Measurements from ENCODE around the gene PI4K2A. TPM values are rescaled to one million over a fixed set of nuclear protein-coding genes. Genes with fewer than 3 reads are reported as not detected.

PI4K2A gene
- total and polyA plus RNA-seq, 2 of the 13 experiments (the other 11 are each of a cell fraction or from before 2014, with no cell fraction given), result 10.9 to 14.3 TPM

DNA sequence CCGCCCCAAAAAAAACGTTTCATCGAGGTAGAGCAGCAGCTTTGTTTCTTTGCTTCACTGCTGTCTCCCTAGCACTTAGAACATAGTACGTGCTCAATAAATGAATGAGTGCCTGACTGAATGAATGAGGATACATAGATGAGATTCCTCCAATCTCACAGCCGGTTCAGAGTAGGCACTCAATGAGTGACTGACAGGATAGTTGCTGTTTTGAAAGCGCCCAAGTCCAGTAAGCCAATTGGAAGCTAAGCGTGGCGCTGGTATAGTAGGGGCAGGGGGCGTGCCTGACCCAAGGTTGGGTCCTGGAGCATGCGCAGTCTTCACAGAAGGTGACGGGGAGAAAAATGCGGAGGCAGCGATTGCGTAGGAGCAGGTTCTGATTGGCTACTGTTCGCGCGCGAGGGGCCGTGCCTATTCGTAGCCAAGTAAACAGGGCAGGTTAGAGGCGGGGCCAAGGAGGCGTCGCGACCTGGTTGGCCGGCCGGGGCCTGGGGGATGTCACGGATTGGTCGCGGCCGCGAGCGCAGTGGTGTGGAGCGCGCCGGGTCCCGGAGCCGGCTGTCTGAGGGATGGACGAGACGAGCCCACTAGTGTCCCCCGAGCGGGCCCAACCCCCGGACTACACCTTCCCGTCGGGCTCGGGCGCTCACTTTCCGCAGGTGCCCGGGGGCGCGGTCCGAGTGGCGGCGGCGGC, at the start of gene PI4K2A (continued):
- TF ChIP-seq, protein P1, sequence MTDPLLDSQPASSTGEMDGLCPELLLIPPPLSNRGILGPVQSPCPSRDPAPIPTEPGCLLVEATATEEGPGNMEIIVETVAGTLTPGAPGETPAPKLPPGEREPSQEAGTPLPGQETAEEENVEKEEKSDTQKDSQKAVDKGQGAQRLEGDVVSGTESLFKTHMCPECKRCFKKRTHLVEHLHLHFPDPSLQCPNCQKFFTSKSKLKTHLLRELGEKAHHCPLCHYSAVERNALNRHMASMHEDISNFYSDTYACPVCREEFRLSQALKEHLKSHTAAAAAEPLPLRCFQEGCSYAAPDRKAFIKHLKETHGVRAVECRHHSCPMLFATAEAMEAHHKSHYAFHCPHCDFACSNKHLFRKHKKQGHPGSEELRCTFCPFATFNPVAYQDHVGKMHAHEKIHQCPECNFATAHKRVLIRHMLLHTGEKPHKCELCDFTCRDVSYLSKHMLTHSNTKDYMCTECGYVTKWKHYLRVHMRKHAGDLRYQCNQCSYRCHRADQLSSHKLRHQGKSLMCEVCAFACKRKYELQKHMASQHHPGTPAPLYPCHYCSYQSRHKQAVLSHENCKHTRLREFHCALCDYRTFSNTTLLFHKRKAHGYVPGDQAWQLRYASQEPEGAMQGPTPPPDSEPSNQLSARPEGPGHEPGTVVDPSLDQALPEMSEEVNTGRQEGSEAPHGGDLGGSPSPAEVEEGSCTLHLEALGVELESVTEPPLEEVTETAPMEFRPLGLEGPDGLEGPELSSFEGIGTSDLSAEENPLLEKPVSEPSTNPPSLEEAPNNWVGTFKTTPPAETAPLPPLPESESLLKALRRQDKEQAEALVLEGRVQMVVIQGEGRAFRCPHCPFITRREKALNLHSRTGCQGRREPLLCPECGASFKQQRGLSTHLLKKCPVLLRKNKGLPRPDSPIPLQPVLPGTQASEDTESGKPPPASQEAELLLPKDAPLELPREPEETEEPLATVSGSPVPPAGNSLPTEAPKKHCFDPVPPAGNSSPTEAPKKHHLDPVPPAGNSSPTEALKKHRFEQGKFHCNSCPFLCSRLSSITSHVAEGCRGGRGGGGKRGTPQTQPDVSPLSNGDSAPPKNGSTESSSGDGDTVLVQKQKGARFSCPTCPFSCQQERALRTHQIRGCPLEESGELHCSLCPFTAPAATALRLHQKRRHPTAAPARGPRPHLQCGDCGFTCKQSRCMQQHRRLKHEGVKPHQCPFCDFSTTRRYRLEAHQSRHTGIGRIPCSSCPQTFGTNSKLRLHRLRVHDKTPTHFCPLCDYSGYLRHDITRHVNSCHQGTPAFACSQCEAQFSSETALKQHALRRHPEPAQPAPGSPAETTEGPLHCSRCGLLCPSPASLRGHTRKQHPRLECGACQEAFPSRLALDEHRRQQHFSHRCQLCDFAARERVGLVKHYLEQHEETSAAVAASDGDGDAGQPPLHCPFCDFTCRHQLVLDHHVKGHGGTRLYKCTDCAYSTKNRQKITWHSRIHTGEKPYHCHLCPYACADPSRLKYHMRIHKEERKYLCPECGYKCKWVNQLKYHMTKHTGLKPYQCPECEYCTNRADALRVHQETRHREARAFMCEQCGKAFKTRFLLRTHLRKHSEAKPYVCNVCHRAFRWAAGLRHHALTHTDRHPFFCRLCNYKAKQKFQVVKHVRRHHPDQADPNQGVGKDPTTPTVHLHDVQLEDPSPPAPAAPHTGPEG (CRISPR knock-in tag; IDR thresholded peaks at IDR 0.05), result no peak
- TF ChIP-seq RNF2 (conservative IDR thresholded peaks at IDR 0.05; ENCODE audit: low read depth) (no peak), ZNF552 (CRISPR knock-in tag; IDR thresholded peaks at IDR 0.05; ENCODE audit: borderline replicate concordance) (no peak), RARG (CRISPR knock-in tag; IDR thresholded peaks at IDR 0.05; ENCODE audit: low read depth) (no peak), ZMYM4 (CRISPR knock-in tag; IDR thresholded peaks at IDR 0.05) (peak; percentile 94), ZNF816 (CRISPR knock-in tag; IDR thresholded peaks at IDR 0.05; ENCODE audit: borderline replicate concordance) (no peak), PHF20 (CRISPR knock-in tag; IDR thresholded peaks at IDR 0.05) (no peak), GLI4 (CRISPR knock-in tag; IDR thresholded peaks at IDR 0.05; ENCODE audit: borderline replicate concordance) (no peak), ZNF75D (CRISPR knock-in tag; IDR thresholded peaks at IDR 0.05; ENCODE audit: borderline replicate concordance) (no peak), ZC3H13 (CRISPR knock-in tag; IDR thresholded peaks at IDR 0.05) (no peak), NFE2 (CRISPR knock-in tag; IDR thresholded peaks at IDR 0.05) (no peak), SP5 (CRISPR knock-in tag; IDR thresholded peaks at IDR 0.05; ENCODE audit: borderline replicate concordance, low read depth) (peak; percentile 8; the same call in 1 of the 2 replicates), ZNF678 (CRISPR knock-in tag; IDR thresholded peaks at IDR 0.05) (0 out of 2 replicates have a peak, but pooled peaks have one; percentile 32), ZNF207 (IDR thresholded peaks at IDR 0.05; ENCODE audit: borderline replicate concordance) (no peak)
- TF ChIP-seq, protein P2, sequence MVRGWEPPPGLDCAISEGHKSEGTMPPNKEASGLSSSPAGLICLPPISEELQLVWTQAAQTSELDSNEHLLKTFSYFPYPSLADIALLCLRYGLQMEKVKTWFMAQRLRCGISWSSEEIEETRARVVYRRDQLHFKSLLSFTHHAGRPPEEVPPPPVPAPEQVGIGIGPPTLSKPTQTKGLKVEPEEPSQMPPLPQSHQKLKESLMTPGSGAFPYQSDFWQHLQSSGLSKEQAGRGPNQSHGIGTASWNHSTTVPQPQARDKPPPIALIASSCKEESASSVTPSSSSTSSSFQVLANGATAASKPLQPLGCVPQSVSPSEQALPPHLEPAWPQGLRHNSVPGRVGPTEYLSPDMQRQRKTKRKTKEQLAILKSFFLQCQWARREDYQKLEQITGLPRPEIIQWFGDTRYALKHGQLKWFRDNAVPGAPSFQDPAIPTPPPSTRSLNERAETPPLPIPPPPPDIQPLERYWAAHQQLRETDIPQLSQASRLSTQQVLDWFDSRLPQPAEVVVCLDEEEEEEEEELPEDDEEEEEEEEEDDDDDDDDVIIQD (CRISPR knock-in tag; IDR thresholded peaks at IDR 0.05; ENCODE audit: low read depth), result peak; percentile 84
- TF ChIP-seq, protein P3, sequence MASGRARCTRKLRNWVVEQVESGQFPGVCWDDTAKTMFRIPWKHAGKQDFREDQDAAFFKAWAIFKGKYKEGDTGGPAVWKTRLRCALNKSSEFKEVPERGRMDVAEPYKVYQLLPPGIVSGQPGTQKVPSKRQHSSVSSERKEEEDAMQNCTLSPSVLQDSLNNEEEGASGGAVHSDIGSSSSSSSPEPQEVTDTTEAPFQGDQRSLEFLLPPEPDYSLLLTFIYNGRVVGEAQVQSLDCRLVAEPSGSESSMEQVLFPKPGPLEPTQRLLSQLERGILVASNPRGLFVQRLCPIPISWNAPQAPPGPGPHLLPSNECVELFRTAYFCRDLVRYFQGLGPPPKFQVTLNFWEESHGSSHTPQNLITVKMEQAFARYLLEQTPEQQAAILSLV (CRISPR knock-in tag; IDR thresholded peaks at IDR 0.05; ENCODE audit: borderline replicate concordance), result 0 out of 2 replicates have a peak, but pooled peaks have one; percentile 41
